HG02759 (cell line): Measurements from ENCODE around the gene DDX4.

ENCODE experiments used
- ATAC-seq: cut with Tn5 transposase; IDR thresholded peaks from one replicate; pipeline ENCODE4 v1.9.1; 2021; ENCODE audit warnings: mild to moderate bottlenecking, moderate library complexity; ENCODE audit not compliant: unreplicated experiment

The DDX4 gene

DNA sequence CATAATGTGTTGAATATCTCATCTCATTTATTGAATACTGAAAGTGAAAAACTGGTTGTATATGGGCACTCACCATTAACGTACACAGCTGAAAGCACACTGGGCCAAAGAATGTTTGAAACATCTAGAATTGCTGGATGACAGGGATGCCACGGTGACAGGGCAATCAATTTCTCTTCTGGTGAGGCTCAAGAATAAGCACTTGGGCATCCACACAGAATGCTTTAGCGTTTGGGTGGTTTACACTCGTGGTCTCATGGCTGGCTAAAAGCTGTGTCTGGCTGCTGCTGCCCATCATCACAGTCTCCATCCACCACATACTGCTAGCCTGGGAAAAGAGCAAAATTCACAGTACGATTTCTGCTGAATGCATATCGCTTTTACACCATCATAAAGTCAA, 82.6 kb downstream of the DDX4 start:
- no peak for ATAC-seq

DNA sequence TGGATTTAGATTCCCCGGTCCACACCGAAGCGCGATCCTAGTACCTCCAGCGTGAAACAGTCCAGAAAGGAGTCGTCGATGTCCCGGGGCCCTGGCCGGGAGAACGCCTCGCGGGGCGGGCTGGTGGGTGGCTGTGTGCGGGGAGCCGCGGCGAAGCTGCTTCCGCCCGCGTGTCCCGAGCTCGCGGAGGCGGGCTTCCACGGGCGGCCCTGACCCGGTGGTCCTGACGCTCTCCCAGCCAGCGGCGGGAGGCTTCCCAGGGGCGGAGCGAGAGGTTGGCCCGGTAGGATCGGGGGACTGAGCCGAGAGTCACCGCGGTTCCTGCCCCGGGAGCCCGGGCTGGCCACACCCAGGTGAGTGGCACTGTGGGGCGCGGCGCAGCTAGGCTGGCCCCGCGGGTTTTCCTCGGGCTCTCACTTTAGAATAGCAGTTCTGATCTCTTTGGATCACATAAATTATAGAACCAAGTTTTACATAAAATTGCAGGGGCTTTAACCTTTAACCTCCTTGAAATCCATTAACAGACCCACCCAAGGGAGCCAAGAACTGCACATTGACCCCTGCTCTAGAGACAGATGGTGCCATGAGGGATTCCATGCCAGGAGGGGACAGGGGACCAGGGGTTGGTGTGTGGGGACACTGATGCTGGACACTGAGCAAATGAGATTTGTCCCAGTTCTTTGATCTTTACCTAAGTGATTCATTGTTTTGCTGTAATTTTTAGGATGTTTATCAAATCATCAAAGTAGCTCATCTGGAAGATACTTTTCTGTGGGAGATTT, 84.1 kb downstream of the DDX4 start:
- ATAC-seq, result no peak

DNA sequence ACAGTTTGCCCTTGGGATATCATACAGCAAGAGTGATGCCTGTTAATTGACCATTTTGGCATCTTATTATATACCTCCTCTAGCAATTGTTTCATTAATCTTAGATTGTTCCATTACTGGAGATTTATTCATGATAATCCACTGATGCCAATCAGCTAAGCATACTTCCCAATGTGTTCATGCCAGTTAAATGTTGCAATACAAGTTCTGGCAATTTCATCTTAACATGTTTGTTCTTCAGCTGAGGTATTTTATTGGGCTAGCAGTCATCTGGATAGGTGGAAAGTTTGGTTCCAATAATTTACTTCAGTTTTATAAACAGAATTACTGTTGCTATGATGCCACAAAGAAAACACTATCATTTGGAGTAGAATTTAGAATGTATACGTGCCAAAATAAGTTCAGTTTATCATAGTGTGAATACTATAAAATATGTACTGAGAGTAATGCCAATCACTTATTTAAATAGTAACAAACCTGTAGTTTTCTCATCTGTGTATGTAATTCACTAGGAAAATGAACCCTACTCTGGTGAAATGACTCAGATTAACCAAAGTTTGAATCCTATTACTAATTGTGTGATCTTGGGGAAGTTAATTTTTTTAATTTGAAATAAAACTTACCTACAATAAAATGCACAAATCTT, 85.4 kb downstream of the DDX4 start:
- ATAC-seq, result no peak

DNA sequence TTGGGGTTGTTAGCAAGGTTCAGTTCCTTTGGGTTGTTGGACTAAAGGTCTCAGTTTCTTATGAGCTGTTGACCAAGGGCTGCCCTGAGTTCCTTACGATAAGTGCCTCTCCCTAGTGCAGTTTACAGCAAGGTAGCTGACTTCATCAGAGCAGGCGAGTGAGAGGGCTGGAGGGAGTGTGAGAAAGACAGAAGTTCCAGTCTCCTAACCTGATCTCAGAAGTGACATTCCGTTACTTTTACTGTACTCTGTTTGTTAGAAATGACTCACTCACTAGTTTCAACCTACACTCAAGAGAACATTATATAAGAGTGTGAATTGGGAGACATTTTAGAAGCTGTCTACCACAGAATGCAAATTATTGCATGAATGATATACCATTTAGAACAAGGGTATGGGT, 92.1 kb downstream of the DDX4 start:
- no peak for ATAC-seq

DNA sequence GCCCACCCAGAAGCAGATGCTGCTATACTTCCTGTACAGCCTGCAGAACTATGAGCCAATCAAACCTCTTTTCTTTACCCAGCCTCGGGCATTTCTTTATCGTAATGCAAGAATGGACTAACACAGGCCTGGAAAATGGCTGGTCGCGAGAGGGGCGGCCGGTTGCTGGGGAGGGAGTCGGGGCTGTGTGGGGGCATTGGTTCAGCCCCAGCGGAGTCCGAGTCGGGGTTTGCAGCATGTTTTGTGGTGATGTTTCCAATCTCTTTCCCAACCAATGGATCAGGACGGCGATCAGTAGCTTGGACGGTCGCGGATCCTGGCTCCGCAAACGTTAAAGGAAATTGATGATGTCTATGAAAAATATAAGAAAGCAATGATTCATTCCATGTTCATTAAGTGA, 94.6 kb downstream of the DDX4 start:
- no peak for ATAC-seq

DNA sequence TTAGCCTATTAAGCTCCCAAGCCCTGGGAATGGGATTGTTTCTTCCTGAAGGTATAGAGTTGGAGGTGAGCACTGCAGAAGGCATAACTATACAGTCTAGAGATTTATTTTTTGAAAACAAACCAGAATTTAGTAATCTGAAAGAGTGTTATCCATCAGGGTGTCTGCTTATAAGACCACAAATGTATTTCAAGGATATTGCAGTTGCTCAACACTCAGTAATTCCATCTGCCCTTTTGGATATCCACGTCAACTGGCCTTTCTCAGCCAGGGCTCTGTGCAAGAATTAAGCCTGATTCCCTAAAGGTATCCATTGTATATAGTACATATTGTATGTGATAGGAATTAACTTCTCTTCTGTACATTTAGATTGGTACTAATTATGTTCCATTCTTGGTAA, 98.3 kb downstream of the DDX4 start:
- ATAC-seq, result no peak

DNA sequence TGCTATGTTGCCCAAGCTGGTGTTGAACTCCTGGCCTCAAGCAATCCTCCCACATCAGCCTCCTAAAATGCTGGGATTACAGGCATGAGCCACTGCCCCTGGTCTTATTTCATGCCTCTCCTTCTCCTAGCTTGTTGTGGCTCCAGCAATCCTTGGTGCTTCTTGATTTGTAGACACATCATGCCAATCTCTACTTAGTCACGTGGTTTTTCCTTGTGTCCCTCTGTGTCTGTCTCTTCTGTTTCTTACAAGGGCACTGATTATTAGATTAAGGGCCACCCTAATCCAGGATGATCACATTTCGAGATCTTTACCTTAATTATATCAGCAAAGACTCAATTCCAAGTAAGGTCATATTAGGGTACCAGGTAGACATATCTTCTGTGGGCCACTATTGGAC, 104.1 kb downstream of the DDX4 start:
- no peak for ATAC-seq

DNA sequence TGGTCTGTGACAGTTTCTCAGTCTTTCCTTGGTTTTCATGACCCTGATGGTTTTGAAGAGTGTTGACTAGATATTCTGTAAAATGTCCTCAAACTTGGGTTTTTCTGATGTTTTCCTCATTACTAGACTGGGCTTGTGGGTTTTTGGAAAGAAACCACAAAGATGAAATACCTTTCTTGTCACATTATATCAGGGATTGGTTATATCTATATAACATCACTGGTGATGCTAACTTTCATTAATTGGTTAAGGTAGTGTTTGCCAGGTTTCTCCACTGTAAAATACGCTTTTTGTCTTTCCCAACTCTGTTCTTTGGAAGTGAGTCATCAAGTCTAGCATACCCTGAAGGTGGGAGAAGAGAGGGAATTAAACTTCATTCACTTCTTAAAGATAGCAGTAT, 110.0 kb downstream of the DDX4 start:
- ATAC-seq, result no peak

DNA sequence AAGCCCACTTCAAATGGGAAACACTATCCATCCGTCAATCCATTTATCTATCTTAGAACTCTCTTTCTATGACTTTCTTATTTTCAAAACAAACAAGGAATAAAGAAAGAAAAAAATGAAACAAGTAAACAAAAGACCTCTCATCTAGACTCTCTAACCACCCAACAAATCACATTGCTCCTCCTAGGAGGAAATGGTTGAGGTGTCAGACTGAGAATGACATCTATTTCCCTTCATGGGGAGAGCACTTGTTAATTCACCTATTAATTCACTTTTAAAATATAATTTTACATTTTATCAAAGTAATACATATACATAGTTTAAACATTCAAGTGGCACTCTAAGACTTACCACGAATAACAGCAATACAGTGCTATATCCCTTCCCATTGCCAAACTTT, 110.9 kb downstream of the DDX4 start:
- no peak for ATAC-seq

DNA sequence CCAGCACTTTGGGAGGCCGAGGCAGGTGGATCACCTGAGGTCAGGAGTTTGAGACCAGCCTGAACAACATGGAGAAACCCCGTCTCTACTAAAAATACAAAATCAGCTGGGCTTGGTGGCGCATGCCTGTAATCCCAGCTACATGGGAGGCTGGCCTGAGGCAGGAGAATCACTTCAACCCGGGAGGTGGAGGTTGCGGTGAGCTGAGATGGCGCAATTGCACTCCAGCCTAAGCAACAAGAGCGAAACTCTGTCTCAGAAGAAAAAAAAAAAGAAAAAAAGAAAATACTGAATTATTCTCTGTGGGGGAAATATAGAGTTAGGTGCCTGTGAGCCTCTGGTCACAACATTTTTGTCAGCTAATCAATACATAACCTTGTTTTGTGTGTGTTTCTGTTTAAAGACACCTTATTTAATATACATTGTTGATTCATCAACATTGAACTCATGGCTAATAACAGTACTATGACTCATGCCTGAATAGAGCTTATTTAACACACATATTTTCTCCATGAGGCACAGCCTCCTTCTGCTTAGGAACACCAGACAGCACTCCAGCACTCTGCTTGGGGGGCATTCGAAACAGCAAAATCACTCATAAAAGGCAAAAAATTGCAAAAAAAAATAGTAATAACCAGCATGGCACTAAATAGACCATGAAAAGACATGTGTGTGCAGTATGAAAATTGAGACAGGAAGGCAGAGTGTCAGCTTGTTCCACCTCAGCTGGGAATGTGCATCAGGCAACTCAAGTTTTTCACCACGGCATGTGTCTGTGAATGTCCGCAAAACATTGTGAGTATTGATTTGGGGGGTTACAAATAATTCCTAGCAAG, 113.2 kb downstream of the DDX4 start, which contains the start of gene IL31RA:
TSS of gene IL31RA (plus strand) at position 519 of the 836 bp plus-strand sequence. CDS start at position 733, 214 bp downstream.
- no peak for ATAC-seq

DNA sequence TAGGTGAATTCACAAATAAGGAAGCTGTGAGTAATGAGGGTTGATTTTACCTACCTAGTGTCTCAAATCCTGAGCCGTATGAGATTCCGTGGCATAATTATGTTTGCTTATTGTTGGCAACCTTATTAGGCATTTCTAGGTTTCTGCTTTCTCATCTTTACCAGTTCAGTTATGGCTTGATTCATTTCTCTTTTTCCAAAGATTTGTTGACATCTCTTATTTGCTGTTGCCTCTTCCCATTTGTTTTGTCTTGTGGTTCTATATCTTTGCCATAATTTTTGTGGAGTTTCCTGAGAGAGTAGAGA, 113.8 kb downstream of the DDX4 start:
- no peak for ATAC-seq

DNA sequence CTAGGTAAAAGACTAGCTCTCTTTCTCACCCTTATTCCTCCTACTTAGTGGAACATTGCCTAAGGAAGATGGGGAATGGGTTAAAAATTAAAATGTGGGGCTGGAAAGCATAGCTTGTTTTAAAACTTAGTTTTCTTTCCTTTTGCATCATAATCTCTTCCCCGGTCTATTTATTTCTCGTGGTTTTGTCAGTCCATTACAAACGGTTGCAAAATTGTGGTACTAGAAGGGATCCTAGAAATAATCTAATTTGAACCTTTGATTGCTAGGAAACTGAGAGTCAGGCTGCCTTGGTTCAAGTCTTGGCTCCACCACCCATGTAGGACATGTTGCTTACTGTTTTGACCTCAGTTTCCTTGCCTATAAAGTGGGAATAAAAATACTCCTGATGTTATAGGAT, 114.6 kb downstream of the DDX4 start:
- no peak for ATAC-seq

DNA sequence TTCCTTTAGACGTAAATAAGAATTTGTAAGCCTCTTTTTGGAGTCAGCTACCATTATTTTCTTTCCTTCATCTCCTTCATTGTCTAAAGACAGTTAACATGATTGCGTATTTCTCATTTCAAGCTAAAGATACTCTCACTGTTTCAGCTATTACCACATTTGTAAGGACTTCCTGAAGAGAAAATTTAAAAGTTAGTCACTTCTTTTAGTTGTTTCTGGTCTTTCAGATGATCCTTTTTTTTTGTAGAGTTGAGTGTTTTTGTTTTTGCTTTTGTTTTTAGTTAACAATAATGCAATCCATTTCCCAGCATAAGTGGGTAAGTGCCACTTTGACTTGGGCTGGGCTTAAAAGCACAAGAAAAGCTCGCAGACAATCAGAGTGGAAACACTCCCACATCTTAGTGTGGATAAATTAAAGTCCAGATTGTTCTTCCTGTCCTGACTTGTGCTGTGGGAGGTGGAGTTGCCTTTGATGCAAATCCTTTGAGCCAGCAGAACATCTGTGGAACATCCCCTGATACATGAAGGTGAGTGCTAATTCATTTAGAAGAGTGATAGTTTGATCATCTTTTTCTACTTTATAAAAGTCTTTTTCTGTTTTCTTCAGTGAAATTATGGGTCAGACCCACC, 115.3 kb downstream of the DDX4 start:
- ATAC-seq, result no peak

DNA sequence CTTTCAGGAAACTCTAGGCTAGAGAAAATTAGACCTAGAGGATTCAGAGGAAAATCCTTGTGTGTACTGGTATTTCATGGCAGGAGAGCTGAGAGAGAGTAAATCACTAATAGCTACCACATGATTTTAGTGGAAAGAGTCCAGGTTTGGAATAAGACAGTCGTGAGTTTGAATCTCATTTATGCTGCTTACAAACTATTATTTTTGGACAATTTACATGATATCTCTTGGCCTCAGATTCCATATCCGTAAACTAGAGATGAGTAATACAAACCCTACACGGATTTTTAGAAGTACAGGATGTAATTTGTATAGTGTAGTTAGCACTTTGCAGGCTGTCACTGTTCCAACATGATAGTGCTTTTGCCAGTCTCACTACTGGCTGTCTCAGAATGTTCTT, 116.0 kb downstream of the DDX4 start:
- ATAC-seq, result no peak

DNA sequence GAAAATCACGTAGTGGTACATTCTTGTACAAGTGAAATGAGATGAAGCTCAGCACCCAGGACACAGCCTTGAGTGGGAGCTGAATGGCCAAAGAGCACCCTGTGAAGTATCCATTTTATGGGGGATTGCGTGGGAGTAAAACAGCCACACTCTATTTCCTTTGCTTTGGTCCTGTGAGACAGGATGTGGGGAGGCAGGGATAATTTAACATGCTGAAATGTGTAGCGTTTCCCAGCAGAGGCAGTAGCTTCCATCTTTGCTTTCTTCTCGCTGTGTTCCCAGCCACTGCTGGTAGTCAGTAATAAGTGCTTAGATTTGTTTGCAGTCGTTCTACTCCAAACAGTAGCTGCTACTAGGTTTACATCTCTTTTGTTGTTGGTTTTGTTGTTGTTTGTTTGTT, 117.6 kb downstream of the DDX4 start:
- no peak for ATAC-seq

DNA sequence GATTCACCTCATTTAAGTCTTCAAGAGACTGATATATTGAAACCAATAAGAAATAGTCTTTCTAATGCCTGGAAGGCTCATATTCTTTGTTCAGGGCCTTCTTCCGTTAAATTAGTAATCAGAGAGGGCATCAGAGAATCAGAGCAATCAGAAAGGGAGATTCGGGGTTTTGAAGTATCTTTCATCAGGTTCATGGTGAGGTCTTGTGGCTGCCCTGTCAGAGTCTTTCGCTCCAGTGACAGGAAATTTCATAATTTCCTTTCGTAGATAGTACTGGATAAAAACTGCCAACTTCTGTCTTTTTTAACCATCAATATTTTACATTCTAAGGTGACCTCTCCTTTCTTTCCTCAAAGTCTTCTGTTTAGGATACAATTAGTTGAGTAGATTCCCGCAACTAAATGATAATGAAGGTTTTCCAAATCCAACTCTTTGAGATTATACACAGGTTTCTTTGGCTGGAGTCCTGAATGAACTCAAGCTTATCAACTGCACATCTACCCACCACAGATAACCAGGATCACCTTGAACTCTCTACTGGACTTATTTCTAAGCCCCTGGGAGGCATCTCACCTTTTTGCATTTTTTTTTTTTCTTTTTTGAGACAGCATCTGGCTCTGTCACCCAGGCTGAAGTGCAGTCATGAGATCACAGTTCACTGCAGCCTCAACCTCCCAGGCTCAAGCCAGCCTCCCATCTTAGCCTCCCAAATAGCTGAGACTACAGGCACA, 118.8 kb downstream of the DDX4 start:
- no peak for ATAC-seq

DNA sequence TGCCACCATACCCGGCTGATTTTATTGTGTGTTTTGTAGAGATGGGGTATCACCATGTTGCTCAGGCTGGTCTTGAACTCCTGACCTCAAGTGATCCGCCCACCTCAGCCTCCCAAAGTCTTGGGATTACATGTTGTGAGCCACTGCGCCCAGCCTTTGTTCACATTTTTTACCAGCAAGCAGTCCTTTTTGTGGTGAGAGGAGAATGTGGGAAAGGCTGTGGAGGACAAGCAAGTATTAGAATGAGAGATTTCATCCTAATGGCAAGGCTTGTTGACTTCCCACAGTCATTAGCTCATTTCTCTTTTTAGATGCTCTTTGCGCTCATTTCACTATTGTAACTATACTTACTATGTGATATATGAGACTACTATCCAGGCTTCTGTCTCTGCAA, 119.4 kb downstream of the DDX4 start:
- no peak for ATAC-seq

DNA sequence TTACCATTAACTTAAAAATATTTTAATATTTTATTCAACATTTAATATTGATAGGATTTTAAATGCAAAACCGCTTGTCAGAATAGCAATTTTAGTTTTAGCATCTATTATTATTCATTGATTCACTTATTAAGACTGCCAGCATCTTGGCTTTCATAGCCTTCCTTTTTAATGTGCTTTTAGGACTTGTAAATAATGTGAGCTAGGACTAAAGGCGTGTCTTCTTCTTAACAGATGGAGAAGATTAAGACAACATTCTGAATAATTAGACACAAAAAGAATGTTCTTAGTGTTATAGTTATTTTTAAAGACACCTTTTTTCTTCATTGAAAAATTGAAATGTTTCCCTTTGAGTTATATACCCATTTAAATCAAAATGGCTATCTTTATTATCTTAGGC, 120.2 kb downstream of the DDX4 start:
- ATAC-seq, result no peak

DNA sequence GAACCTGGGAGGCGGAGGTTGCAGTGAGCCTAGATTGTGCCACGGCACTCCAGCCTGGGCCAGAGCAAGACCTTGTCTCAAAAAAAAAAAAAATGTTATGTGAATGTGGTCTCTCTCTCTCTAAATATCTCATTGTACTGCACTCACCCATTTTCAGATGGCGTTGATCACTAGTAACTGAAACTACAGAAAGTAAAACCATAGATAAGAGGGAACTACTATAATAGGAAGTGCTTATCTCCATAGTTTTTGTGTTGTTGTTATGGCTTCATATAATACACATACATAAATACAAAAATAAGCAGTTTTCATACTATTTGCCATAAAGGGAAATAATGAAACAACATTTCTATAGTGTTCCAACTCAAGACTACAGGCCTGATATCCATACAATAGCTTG, 122.4 kb downstream of the DDX4 start:
- ATAC-seq, result no peak

DNA sequence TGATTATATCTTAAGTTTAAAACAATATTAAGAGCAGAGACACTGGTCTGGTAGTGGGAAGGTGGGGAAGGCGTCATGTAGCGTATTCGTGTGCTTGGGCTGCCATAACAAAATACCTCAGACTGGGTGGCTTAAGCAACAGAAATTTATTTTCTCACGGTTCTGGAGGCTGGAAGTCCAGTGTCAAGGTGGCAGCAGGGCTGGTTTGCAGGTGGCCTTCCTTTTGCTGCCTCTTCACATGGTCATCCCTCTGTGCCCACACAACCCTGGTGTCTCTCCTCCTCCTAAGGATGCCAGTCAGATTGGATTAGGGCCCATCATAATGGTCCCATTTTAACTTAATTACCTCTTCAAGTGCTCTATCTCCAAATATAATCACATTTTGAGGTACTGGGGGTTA, 122.8 kb downstream of the DDX4 start:
- ATAC-seq, result no peak
